Measurements from ENCODE around the gene PDXP. TPM values are rescaled to one million over a fixed set of nuclear protein-coding genes. Genes with fewer than 3 reads are reported as not detected.

The PDXP gene
- total and polyA plus RNA-seq, 2 of the 13 experiments (the other 11 are each of a cell fraction or from before 2014, with no cell fraction given) = 58.2 to 70.6 TPM

GRCh38 chr22:37678372-37678771 is 19.8 kb downstream of the PDXP start (continued):
- TF ChIP-seq ZBTB38 (CRISPR knock-in tag; IDR thresholded peaks at IDR 0.05) = peak; percentile 72
- no peak for TF ChIP-seq HIC2 (CRISPR knock-in tag; IDR thresholded peaks at IDR 0.05; ENCODE audit: low read depth)
- TF ChIP-seq, protein P1, sequence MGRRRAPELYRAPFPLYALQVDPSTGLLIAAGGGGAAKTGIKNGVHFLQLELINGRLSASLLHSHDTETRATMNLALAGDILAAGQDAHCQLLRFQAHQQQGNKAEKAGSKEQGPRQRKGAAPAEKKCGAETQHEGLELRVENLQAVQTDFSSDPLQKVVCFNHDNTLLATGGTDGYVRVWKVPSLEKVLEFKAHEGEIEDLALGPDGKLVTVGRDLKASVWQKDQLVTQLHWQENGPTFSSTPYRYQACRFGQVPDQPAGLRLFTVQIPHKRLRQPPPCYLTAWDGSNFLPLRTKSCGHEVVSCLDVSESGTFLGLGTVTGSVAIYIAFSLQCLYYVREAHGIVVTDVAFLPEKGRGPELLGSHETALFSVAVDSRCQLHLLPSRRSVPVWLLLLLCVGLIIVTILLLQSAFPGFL (CRISPR knock-in tag; IDR thresholded peaks at IDR 0.05) = no peak
- no peak for TF ChIP-seq ZNF883 (CRISPR knock-in tag; IDR thresholded peaks at IDR 0.05; ENCODE audit: not compliant biosample characterization)
- TF ChIP-seq FOSL2 (CRISPR knock-in tag; IDR thresholded peaks at IDR 0.05) = no peak
- TF ChIP-seq HNF1A (IDR thresholded peaks at IDR 0.05; ENCODE audit: low read depth) = no peak
- no peak for TF ChIP-seq HNF1A (CRISPR knock-in tag; IDR thresholded peaks at IDR 0.05; ENCODE audit: borderline replicate concordance)
- no peak for TF ChIP-seq ZNF607 (CRISPR knock-in tag; IDR thresholded peaks at IDR 0.05; ENCODE audit: borderline replicate concordance)
- TF ChIP-seq CENPX (CRISPR knock-in tag; IDR thresholded peaks at IDR 0.05) = no peak
- TF ChIP-seq ZFX (CRISPR knock-in tag; IDR thresholded peaks at IDR 0.05; ENCODE audit: low read depth) = 0 out of 2 replicates have a peak, but pooled peaks have one; percentile 16
- TF ChIP-seq, protein P2, sequence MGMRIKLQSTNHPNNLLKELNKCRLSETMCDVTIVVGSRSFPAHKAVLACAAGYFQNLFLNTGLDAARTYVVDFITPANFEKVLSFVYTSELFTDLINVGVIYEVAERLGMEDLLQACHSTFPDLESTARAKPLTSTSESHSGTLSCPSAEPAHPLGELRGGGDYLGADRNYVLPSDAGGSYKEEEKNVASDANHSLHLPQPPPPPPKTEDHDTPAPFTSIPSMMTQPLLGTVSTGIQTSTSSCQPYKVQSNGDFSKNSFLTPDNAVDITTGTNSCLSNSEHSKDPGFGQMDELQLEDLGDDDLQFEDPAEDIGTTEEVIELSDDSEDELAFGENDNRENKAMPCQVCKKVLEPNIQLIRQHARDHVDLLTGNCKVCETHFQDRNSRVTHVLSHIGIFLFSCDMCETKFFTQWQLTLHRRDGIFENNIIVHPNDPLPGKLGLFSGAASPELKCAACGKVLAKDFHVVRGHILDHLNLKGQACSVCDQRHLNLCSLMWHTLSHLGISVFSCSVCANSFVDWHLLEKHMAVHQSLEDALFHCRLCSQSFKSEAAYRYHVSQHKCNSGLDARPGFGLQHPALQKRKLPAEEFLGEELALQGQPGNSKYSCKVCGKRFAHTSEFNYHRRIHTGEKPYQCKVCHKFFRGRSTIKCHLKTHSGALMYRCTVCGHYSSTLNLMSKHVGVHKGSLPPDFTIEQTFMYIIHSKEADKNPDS (CRISPR knock-in tag; IDR thresholded peaks at IDR 0.05) = no peak

Data from HepG2 (cell line).